ENCODE measurements around the gene MAP3K14. TPM values are rescaled to one million over a fixed set of nuclear protein-coding genes. Genes with fewer than 3 reads are reported as not detected.

Gene MAP3K14
- total RNA-seq, 1 donor from 2014 or later, result 1.2 TPM

DNA sequence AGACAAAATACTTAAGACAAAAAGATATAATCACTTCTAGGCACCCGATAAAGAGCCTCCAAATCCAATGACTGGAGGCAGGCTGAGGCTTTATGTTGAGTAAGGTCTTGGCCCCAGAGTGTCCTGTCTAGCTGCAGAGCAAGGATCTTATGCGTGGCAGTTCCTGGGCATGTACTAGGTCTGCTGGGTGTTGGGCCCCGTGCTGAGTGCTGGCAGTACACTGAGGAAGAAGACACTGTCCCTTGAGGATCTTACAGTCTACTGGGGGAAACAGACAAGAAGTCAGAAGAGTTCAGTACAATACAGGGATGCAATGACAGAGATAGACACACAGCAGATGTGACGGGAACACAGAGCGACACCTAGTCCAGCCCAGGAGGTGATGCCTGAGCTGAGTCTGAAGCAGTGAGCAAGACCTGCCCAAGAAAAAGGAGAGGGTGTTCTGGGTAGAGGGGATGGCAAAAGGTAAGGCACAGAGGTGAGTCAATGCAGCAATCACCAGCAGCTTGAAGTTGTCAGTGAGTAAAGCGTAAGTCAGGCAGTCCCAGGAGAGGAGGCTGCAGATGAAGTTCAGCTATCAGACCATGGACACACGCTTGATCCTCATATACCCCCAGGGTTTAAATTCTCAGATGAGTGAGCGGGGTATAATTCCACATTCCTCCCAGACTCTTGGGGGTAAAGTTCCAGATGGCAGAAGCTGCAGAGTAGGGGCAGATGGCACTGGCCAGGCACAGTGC is 18.1 kb downstream of the MAP3K14 start:
- DNase-seq, result no peak

DNA sequence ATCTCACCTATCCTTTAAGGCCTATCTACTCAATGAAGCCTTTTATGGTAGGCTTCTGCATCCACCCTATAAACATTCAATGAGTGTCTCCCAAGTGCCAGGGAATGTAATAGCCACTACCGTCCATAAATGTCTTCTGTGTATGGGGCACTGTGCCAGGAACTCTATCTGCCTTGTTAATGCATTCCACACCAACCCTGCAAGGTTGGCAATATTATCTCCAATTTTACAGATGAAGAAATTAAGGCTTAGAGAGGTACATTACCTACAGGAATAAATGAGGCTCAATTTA is 20.0 kb downstream of the MAP3K14 start:
- no peak for DNase-seq

DNA sequence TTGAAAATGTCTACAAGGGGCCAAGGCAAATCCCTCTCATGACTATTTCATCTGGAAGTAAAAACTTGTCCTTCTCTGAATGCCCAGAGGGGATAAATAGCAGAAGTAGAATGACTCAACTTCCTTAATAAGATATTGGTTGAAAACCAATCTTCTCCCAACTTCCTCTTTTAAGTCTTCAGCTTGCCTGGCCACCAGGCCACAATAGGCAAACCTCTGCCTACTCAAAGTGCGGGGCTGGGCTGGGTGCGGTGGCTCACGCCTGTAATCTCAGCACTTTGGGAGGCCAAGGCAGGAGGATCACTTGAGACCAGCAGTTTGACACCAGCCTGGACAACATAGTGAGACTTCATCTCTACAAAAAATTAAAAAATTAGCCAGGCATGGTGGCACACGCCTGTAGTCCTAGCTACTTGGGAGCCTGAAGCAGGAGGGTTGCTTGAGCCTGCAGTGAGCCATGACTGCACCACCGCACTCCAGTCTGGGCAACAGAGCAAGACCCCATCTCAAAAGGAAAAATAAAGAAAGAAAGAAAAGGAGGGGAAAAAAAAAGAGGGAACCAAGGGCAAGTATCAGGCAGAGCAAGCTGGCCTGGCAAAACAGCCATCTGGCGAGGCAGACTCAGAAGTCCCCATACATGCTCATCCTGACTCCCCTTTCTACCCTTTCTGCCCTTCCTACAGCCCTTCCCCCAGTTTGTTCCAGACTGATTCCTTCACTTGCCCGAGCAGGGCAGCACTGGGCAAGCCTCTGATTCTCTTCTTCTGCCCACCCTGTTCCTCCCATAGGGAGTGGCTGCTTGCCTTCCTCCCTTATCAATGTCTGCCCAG is 20.6 kb downstream of the MAP3K14 start:
- DNase-seq, result no peak

DNA sequence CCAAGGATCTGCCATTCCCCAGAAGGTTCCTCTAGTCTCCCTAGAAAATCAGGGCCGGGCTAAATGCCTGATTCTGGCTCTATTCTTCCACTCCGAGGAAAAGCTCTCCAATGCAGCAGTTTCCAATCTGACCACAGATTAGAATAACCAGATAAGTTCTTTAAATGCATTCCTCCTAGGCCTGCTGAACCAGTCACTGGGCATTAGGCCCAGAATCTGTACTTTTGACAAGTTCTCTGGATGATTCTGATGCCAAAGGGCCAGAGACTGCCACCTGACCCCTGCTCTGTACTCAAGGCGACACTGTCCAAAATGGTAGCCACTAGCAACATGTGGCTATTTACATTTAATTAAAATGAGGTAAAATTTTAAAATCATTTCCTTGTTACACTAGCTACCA is 22.3 kb downstream of the MAP3K14 start:
- no peak for DNase-seq

DNA sequence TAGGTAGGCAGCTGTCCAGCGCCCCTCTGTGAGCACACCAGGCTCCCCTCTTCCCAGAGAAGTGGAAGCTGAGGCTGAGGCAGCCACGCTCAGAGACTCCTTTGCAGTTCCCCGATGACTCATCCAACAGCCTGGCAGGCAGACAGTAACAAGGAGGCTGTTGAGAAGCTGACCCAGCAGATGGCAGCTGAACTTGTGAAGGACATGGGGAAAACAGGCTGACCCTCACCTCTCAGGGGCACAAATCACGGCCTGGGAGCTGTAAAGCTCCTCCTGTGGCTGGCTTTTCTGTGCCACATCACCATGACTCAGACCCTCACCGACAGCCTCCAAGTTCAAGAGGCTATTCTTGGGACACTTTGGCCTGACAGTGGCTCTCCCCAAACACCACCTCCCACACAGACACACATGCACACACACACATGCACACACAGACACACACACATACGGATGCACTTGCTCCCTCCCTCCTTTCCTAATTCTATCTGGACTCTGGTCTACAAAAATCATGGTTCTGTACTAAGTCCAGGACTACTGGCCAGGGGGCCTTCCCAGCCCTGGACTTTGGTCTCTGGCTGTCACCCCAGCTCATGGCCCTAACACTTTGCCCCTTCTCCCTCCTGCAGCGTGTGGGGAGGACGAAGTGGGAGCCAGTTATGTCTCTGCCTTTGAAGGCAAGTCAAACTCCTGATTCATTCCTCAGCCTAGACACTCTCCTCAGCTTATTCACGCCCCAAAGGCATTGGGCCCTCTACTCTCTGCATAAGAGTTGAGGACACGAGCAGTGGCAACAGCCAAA is 23.2 kb downstream of the MAP3K14 start:
- peak; percentile 65 for DNase-seq

DNA sequence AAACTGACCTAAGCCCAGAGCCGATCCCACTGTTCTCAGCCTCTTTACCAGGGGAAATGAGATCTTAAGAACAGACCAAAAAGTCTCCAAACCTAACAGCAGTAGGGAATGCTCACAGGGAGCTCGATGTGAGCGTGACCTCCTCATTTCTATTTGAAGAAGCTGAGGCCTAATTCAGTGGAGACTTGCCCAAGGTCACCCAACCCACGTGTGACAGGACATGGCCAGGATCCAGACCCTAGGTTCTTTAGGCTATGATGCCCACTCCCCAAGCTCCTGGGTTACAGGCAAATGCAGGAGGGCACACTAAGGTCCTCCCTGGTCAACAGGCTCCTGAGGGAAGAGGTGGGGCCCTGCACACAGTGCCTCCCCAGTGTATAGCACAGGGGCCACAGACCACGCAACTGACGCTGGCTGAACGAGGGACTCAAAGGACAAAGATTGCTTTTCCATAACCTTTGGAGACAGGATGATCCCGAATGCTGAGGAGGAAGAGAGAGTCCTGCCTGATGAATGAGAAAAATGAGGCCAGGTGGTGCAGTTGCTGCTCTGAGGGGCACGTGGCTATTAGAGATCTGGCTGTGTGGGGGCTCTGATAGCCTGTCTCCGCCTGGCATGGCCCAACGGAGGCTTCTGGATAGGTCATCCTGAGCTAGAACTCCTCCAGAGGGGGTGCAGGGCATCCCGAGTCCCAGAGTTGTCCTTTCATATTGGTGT is 24.0 kb downstream of the MAP3K14 start:
- DNase-seq, result no peak

DNA sequence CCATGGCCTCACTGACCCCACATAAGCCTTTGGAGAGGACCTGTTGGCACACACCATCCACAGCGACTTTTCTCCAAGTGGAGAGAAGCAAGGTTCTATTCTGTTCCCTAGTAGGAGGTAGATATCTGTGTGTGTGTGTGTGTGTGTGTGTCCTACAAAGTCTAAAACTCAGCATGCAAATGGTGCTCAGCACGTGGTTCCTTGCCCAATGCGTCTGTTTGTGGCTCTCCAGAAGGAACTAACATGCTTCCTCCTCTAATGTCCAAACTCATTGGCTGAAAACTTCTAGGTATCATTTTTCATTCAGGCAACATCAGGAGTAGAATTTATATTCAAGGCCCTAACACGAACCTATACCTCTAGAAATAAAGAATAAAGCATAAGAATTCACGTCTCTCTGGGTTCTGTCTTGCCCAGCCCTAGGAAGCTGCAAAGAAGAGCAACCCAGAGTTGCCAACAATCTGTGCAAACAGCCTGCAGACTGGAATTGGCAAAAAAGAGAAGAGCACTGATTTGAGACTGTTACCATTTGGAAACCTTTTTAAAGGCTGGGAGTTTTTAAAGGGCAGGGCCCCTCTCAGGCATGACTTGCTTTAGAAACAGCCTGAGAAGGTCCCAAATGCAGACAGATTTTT is 25.5 kb downstream of the MAP3K14 start:
- DNase-seq, result no peak

DNA sequence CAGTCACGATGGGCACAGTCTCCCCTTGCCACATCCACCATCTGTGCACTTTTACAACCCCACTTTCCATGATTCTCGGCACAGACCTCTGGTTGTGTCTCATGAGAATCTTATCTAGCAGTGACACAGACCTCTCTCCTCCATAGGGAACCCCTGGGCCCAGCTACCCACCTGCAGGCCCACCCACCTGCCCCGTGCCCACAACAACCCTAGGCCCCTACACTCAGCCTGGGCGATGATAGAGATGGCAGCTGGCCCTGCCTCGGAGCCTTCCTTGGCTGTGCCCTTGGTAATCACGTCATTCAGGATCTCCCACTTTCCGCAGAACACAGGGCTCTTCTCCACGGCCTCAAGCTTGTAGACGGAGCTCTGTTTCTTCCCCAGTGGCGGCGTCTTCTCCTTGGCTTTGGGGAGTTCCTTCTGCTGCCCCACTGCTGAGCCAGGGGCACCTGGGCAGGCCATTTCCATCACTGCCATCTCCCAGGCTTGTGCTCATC is 26.5 kb downstream of the MAP3K14 start:
- DNase-seq, result no peak

DNA sequence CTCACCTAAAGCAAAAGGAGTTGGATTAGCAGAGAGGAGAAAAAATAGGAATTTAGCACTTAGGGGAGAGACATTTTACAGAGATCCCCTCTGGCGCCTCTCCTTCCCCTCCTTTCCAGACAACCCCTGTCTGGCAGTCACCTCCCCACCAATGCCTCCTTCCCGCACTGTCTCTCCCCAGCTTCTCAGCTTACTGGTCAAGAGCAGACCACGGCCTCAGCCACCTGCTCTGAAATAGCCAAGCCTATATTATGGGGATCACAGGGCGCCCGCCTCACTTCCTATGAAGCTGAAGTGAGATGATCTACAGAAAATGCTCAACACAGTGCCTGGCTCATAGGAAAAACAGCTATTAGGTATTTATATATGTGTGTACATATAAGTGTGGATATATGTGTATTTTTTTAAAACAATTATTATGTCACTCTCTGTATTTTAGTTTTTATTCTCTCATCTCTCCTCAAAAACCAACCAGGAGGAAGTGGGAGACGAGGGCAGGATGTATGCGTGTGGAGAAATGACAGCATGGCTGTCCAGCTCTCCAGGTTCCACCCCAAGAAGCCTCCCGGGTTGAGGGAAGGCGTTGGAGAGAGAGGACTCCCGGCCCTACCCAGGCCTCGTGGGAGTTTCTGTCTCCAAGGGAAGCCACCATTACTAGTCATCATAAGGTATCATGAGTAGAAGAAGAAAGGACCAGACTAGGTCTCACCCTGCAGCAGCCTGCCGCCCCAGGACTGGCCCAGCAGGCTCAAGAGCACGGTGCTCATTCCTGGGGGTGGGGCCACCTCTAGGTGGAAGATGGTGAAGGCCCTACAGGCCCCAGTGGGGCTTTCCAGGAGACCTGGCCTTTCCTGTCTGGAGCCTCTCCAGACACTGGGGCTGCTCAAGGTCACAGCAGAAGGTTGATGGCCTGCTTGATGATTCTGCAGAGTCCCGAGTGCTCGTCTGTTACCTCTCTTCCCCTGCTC is 27.2 kb downstream of the MAP3K14 start:
- no peak for DNase-seq

DNA sequence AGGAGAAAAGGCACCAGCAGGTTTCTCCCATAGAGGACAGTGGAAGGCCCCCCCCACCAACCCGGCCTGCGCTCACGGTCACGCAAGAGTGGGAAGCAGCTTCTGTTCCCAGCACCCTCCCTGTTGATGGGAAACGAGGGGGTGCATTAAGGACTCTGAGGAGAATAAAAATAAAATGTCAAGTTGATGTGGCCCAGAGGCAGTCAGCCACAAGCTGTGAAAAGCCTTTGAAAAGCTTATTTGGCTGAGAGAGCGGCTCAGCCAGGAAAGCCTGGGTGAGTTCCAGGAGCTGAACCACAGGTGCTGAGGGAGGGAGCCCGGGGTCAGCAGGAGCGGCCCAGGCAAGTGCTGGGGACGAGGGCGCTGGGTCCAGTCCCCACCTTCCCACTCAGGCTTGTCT is 28.0 kb downstream of the MAP3K14 start:
- peak; percentile 32 for DNase-seq

DNA sequence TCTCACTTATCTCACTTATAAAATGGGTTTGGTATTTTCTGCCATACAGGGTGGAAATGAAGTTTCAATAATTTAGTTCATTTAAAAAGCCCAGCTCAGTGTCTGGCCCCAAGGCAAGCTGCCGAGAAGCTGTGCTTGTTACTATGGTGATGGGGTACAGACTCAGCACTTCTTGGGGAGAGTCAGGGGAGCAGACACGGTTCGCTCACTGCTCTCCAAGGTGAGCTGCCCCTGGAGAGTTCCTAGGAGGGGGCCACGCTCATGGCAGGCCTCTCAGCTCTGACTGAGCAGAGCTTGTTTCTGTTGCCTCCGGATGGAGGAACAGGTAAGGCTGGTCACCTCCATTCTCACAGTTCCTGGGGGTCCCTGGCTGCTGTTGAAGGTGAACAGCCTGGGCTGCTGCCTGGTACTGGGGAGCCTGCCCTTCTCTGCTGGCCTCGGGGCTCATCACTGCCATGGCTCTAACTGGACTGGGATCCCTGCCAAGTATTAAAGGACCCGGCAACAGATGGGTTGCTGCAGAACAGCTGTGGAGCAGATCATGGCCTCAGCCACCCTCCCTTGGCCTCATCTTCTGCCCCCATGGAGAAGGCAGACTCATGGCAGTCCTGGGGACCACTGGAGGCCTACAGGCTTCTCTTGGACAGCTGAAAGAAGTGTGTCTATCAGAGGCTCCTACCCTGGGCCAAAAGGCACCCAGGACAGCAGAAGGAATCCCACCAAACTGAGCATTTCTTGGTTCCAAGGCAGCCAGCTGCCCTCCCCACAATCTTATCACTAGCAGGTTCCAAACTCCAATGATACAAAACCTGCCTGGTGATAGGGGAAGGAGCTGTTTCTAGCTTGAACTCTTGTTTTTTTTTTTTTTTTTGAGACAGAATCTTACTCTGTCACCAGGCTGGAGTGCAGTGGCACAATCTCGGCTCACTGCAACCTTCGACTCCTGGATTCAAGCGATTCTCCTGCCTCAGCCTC is 29.0 kb downstream of the MAP3K14 start:
- no peak for DNase-seq

DNA sequence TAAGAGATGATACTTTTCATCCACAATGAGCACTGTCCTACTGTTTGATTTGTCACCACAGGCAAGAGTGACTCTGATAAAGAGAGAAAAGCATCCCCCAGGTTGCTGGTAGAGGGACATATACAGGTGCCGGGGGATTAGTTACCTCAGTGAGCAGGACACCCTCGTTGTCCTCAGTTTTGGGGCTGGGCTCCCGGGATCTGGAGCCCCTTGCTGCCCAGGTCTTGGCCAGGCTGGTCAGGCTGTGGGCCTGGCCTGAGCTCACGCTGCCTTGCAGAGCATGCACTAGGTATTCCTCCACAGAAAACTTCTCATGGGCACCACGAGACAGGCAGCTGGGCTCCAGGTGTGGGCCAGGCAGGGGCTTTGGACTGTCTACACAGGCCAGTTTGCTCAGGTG is 30.5 kb downstream of the MAP3K14 start:
- no peak for DNase-seq

DNA sequence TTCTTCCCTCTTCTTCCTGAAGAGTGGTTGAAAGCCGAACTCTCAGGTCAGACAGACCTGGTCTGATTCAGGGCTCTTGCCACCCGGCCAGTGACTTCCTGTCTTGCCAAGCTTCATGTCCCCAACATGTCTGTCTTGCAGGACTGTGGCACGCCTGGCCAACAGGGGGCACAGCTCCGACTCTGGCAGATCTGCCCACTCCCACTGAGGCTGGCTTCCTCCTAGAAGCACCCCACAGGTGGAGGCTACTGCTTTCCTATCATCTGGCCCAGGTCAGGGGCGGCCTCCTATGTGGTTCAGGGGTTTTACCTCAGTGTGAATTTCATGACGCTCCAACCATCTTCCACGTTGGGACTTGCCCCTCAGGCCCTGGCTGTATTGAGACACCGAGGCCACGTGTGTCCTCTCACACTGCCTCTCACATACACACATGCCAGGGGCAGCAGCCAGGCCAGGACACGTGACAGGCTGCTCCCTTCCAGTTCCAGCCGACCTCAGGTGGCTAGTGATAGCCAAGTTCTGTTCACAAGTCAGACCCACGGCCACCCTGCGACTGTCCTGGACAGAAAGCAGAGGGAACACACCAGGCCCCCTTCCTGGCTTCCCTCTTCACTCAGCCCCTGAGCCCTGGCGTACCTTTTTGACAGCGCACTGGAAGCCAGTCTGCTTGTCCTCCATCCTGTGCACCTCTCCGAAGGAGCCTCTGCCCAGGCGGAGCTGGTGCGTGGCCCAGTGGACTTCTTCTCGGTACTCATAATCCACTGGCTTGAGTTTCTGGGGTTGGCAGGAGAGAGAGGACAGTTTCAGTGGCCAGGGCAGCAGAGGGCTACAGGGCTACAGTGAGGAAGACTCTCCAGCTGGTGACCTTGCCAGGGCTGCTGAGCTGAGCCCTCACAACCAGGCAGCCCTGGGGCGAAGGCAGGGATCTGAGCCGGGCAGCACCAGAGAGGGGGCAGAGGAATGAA is 32.4 kb downstream of the MAP3K14 start:
- no peak for DNase-seq

DNA sequence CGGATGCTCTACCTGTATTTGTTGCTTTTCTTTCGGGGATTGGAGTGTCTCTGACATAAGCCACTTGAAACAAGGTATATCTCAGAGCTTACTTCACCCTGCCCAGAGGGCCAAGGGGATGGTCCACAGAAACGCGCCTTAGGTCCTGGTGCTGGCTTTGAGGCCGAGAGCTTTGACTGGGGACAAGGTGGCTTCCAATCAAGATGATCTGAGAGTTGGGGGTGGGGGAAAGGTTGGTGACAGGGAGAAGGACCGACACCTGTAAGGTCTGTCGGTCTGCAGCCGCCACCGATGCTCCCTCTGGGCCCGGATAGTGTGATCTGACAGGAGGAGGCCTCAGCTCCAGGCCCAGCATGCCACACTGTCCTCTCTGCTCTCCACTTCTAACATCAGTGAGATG is 33.1 kb downstream of the MAP3K14 start:
- DNase-seq, result no peak

DNA sequence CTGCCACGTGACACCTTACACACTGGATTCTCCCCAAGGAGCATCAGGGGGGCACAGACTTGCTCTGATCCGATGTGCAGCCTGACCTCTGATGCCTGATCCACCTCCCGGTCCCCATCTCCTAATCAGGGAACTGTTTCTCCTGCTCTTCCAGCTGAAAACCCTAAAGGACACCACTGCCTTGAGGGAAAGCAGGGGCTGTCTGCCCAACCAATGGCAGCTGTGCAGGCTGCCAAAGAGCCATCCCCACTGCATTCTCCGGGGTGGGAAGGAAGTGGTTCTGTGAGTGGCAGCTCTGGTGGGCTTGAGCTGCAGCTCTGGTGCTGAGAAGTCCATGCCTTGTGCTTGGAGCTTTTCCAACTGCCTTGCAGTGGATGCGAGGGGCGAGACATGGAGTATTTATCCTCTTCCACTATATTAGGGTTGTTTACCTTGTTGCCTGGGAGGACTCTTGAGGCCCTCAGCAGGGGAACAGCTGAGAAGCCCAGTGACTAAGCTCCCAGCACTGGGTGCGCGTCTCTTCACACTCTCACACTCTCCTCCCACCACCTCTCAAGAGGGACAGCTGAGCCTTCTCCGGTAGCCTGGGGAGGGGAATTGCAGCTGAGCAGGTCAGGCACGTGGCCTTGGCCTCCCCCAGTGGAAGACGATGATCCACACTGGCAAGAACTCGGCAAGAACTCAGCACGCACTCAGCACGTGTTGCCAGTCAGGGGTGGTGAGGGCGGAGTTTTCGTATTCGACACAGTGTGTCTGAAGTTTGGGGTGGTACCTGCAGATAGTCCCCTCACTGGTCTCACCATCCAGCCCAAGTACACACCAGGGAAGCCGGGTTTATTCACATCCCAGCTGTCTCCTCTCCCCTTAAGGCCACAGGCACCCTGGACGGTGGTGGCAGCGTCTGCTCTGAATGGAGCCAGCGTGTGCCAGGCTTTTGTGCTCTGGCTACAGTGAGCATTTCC is 33.9 kb downstream of the MAP3K14 start:
- DNase-seq, result peak; percentile 59

DNA sequence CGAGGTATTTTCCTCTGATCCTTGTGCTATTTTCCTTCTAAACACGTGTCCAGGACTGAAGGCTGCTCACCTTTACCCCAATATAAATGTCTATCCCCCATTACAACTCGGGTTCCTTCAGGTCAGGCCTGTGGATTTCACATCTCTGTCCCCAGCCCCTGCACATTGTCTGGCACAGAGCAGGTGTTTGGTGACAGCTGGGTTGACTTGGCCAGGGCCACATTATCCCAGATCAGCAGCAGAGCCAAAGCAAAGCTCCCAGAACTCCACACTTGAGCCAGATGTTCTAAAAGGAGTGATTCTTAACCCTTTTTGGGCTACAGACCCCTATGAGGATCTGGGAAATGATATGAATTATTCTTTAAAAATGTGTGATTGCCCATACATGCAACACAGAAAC is 36.9 kb downstream of the MAP3K14 start:
- DNase-seq, result no peak

DNA sequence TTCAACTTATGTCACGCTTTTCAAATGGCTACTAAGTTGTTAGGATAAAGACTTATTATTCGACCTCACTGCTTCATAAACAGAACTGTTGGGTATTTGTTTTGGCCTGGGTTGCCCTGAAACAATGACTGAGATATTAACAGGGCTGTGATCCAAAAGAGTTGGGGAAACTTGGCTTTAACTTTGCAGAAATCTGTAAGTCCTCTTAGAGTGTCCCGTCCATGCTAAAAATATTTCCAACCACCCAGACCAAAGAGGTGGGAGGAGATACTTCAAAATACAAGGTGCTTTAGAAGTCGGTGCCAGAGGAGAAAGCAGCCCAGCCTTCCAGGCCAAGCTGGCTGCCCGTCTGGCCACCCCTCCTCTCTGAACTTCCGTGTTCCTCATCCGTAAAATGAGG is 38.8 kb downstream of the MAP3K14 start:
- DNase-seq, result no peak

Data from occipital lobe (tissue), 2 donors.